Karpas-422 (cell line): ENCODE measurements around the gene PAPOLG. TPM values are rescaled to one million over a fixed set of nuclear protein-coding genes. Genes with fewer than 3 reads are reported as not detected.
"Not testable (repeated sequence)": the region's sequence is repeated elsewhere in the genome, so short reads cannot be mapped to it uniquely, and the experiment has no call there.

Source experiments
- DNase-seq: peaks from one replicate; pipeline ENCODE4 v3.0.0-alpha.2; 2015
- H2AFZ ChIP-seq: fragments of 200-600 bp; sonication (generic); 2 replicates; pipeline ENCODE4 v1.6.1; 2014; ENCODE audit warnings: antibody characterized with exemption, low read length, mixed read lengths
- H3K27ac ChIP-seq: fragments of 200-600 bp; sonication (generic); 2 replicates; pipeline ENCODE4 v1.5.1; 2014; ENCODE audit warnings: mild to moderate bottlenecking, low read length, moderate library complexity
- H3K27me3 ChIP-seq: fragments of 200-600 bp; sonication (generic); 2 replicates; pipeline ENCODE4 v1.6.1; 2014; ENCODE audit warnings: low read length, mixed read lengths
- H3K36me3 ChIP-seq: fragments of 200-600 bp; sonication (generic); 2 replicates; pipeline ENCODE4 v1.6.1; 2014; ENCODE audit warnings: low read length, mixed read lengths; ENCODE audit not compliant: insufficient read depth
- H3K4me1 ChIP-seq: fragments of 200-600 bp; sonication (generic); 2 replicates; pipeline ENCODE4 v1.6.1; 2014; ENCODE audit warnings: mild to moderate bottlenecking, low read length, mixed read lengths
- H3K4me2 ChIP-seq: fragments of 200-600 bp; sonication (generic); 2 replicates; pipeline ENCODE4 v1.6.1; 2014; ENCODE audit warnings: low read length, low read depth, mild to moderate bottlenecking; ENCODE audit not compliant: poor library complexity, severe bottlenecking
- H3K4me3 ChIP-seq: fragments of 200-600 bp; sonication (generic); 2 replicates; pipeline ENCODE4 v1.5.1; 2014; ENCODE audit warnings: mild to moderate bottlenecking, antibody characterized with exemption, low read length, mixed read lengths
- H3K79me2 ChIP-seq: fragments of 200-600 bp; sonication (generic); 2 replicates; pipeline ENCODE4 v1.6.1; 2014; ENCODE audit warnings: mild to moderate bottlenecking, low read length, mixed read lengths
- H3K9ac ChIP-seq: fragments of 200-600 bp; sonication (generic); 2 replicates; pipeline ENCODE4 v1.6.0; 2014; ENCODE audit warnings: low read length
- H3K9me2 ChIP-seq: fragments of 200-600 bp; sonication (generic), shearing (Covaris generic); replicated peaks from 2 replicates; pipeline ENCODE4 v1.6.0; 2014; ENCODE audit warnings: mild to moderate bottlenecking, low read length, moderate library complexity; ENCODE audit not compliant: insufficient read depth
- H3K9me3 ChIP-seq: fragments of 300-700, 200-600 bp; sonication (generic); 2 replicates; pipeline ENCODE4 v1.6.1; 2014; ENCODE audit warnings: low read length, mixed read lengths
- H4K20me1 ChIP-seq: fragments of 200-600 bp; sonication (generic); 2 replicates; pipeline ENCODE4 v1.6.1; 2014; ENCODE audit warnings: mild to moderate bottlenecking, antibody characterized with exemption, low read length, low read depth; ENCODE audit not compliant: insufficient read depth
- total RNA-seq: library from RNA; depleted of rRNA; stranded (reverse); fragments of >200 nt; shearing (Covaris generic); gene quantifications from 2 replicates; pipeline ENCODE4 v1.2.3, GENCODE V29; 2014; ENCODE audit warnings: low replicate concordance

Gene PAPOLG
- total RNA-seq, 1 experiment from 2014 or later, result 41.3 TPM

DNA sequence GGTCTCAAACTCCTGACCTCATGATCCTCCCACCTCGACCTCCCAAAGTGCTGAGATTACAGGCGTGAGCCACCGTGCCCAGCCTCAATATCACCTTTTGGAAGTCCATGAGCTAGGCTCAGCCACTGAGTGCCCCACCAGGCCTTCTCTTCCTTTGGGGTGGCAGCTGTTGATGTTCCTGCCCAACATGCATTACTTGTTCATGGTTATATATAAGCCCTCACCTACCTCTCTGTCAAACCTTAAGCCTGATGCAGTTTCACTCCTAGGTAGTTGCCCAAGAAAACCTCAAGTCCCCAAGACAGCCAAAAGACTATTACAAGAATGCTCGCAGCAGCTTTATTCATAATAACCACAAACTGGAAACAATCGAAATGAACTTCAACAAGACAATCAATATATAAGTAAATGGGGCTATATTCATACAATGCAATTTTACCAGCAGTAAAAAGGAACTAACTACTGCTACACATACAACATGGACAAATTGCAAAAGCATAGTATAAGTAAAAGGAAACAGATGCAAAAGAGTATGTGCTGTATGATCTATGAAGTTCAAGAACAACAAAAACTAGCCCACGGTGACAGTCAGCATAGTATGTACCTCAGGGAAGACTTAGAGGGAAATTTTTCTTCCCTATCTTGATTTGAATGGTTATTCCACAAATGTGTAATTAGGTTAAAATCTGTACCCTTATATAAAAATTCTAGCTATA lies 65.7 kb downstream of the PAPOLG start:
- no peaks in the 10 kb centered on the region for H3K36me3 ChIP-seq
- H3K4me3 ChIP-seq, result no peak overlapping the region
- DNase-seq, result no peak
- no peaks in the 10 kb centered on the region for H3K4me1 ChIP-seq
- no peaks in the 10 kb centered on the region for H3K9me3 ChIP-seq
- no peak overlapping the region for H2AFZ ChIP-seq
- H3K9me2 ChIP-seq, result no peaks in the 10 kb centered on the region
- no peak overlapping the region for H3K27ac ChIP-seq
- no peaks in the 10 kb centered on the region for H3K27me3 ChIP-seq
- no peaks in the 10 kb centered on the region for H3K79me2 ChIP-seq
- no peaks in the 10 kb centered on the region for H4K20me1 ChIP-seq
- no peak overlapping the region for H3K9ac ChIP-seq
- H3K4me2 ChIP-seq, result no peak overlapping the region

DNA sequence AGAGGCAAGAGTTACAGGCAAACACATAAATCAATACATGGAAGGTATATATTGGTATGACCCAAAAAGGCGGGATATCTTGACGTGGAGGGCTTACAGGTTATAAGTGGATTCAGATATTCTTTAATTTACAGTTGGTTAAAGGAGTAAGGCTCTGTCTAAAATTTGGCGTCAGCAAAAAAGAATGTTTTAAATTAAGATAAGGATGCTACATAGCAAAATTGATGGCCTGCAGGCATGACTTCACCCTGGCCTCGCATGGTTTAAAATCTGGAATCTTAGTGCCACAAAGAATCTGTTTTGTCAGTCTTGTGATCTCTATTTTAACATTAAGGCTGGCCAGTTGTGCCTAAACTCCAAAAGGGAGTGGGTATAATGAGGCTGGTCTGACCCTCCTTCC lies 66.9 kb downstream of the PAPOLG start:
- no peaks in the 10 kb centered on the region for H3K27me3 ChIP-seq
- no peak overlapping the region for H3K9ac ChIP-seq
- H3K9me2 ChIP-seq, result no peaks in the 10 kb centered on the region
- no peaks in the 10 kb centered on the region for H3K4me1 ChIP-seq
- H3K27ac ChIP-seq, result no peak overlapping the region
- no peak for DNase-seq
- no peaks in the 10 kb centered on the region for H3K36me3 ChIP-seq
- H3K9me3 ChIP-seq, result no peaks in the 10 kb centered on the region
- no peaks in the 10 kb centered on the region for H3K79me2 ChIP-seq
- H3K4me2 ChIP-seq, result no peak overlapping the region
- H4K20me1 ChIP-seq, result no peaks in the 10 kb centered on the region
- H2AFZ ChIP-seq, result no peak overlapping the region
- H3K4me3 ChIP-seq, result no peak overlapping the region

DNA sequence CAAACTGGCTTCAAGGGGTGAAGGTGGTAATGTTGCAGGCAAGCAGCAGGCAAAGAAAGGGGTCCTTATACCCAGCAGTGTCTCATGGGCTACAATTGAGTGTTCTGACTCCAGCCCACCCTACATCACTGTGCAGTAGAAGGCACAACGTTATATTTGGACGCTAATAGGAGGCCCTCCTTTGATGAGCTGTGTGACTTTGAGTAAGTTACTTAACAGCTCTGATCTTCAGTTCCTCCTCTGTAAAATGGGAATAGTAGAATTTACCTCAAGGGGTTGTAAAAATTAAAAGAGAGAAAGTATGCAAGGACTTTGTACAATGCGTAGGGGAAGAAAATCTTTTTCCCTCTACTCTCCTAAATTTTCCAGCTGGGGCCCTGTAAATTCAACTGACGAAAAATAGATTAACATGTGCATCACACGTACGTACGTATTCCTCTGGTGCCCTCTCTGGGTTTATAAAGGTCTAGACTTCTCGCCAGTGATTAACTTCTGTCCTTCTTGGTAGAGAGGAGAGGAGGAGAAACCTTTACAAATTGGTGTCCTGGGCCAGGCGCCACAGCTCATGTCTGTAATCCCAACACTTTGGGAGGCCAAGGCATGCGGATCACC lies 67.7 kb downstream of the PAPOLG start:
- H3K27ac ChIP-seq, result no peak overlapping the region
- H2AFZ ChIP-seq, result no peak overlapping the region
- DNase-seq, result no peak
- no peaks in the 10 kb centered on the region for H3K9me3 ChIP-seq
- no peaks in the 10 kb centered on the region for H3K9me2 ChIP-seq
- H3K4me1 ChIP-seq, result no peaks in the 10 kb centered on the region
- H3K9ac ChIP-seq, result no peak overlapping the region
- H3K36me3 ChIP-seq, result no peaks in the 10 kb centered on the region
- H3K79me2 ChIP-seq, result no peaks in the 10 kb centered on the region
- H4K20me1 ChIP-seq, result no peaks in the 10 kb centered on the region
- H3K4me2 ChIP-seq, result no peak overlapping the region
- no peaks in the 10 kb centered on the region for H3K27me3 ChIP-seq
- H3K4me3 ChIP-seq, result no peak overlapping the region

DNA sequence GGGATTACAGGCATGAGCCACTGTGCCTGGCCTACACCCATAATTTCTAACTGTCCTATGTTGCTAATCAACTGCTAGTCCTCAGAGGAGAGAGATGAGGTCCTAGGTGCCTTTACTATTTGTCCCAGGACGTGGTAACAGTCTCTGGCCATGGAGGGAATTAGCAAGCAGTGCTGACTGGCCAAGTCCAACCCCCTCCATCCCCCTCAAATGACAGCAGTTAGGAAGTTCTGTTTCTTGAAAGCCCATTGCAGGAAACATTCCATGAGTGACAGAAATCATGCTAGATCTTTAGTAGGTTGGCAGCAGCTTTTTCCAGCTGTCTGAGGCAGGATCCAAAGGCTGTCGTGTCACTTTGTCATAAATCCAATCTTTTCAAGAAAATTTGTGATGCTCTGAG lies 69.6 kb downstream of the PAPOLG start:
- no peaks in the 10 kb centered on the region for H3K79me2 ChIP-seq
- no peaks in the 10 kb centered on the region for H4K20me1 ChIP-seq
- no peaks in the 10 kb centered on the region for H3K9me3 ChIP-seq
- H2AFZ ChIP-seq, result no peak overlapping the region
- no peaks in the 10 kb centered on the region for H3K36me3 ChIP-seq
- H3K9ac ChIP-seq, result no peak overlapping the region
- no peak overlapping the region for H3K4me2 ChIP-seq
- DNase-seq, result no peak
- no peak overlapping the region for H3K27ac ChIP-seq
- no peaks in the 10 kb centered on the region for H3K27me3 ChIP-seq
- H3K4me1 ChIP-seq, result peaks cover 8% of the 10 kb centered on the region
- H3K9me2 ChIP-seq, result no peaks in the 10 kb centered on the region
- no peak overlapping the region for H3K4me3 ChIP-seq

DNA sequence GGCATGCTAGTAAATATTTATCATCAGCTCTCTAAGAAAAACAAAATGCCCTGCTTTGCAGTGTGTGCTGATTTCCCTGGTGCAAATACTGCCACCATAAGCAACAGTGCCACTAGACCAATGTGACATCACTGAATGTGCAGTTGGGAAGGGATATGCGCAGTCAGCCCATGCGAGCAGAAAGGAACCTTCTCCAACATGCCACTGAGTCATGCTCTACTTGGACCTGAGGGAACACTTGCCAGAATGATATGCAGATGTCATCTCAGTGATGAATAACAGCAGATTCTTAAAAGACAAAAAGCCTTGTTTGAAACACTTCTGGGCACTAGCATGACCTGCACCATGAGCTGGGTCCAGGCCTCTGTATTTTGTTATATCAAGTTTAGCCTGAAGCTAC lies 70.0 kb downstream of the PAPOLG start:
- Histone ChIP-seq H3K4me2 (no peak overlapping the region), H4K20me1 (no peaks in the 10 kb centered on the region), H3K9me3 (no peaks in the 10 kb centered on the region), H3K27me3 (no peaks in the 10 kb centered on the region), H3K36me3 (no peaks in the 10 kb centered on the region), H3K27ac (no peak overlapping the region), H2AFZ (no peak overlapping the region), H3K9me2 (no peaks in the 10 kb centered on the region), H3K9ac (no peak overlapping the region), H3K4me1 (peaks cover 8% of the 10 kb centered on the region), H3K79me2 (no peaks in the 10 kb centered on the region), H3K4me3 (no peak overlapping the region)
- no peak for DNase-seq

DNA sequence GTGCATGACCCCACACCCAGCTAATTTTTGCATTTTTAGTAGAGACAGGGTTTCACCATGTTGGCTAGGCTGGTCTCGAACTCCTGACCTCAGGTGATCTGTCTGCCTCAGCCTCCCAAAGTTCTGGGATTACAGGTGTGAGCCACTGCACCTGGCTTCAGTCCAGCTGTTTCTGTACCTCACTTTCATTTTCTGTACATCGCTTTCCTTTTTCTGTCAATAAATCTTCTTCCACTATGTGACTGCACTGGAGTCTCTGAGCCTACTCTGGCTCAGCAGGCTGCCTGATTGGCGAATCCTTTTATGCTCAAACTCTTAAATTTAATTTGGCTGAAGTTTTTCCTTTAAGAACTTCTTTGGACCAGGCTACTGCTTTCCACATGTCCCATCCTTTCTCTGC lies 70.8 kb downstream of the PAPOLG start:
- H3K79me2 ChIP-seq, H2AFZ ChIP-seq, H3K27ac ChIP-seq, DNase-seq, H3K4me2 ChIP-seq, H3K4me1 ChIP-seq, H3K27me3 ChIP-seq, H3K36me3 ChIP-seq, H3K9ac ChIP-seq, H4K20me1 ChIP-seq, H3K9me2 ChIP-seq, H3K9me3 ChIP-seq, H3K4me3 ChIP-seq: not testable (repeated sequence)

DNA sequence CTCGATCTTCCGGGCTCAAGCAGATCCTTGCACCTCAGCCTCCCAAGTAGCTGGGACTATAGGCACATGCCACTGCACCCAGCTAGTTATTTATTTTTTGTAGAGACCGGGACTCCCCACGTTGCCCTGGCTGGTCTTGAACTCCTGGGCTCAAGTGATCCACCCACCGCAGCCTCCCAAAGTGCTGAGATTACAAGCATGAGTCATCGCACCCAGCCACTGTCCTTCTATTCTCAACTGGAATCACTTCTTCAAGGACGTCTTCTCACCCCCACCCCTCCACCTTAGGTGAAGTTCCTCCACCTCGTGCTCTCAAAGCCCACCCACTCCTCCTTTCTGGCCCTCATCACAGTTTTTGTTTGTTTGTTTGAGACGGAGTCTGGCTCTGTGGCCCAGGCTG lies 71.3 kb downstream of the PAPOLG start:
- no peak overlapping the region for H3K9ac ChIP-seq
- H3K36me3 ChIP-seq, result no peaks in the 10 kb centered on the region
- H3K27ac ChIP-seq, result no peak overlapping the region
- no peak for DNase-seq
- H2AFZ ChIP-seq, result no peak overlapping the region
- H3K9me2 ChIP-seq, result no peaks in the 10 kb centered on the region
- peaks cover 8% of the 10 kb centered on the region for H3K4me1 ChIP-seq
- no peaks in the 10 kb centered on the region for H4K20me1 ChIP-seq
- no peak overlapping the region for H3K4me2 ChIP-seq
- no peaks in the 10 kb centered on the region for H3K79me2 ChIP-seq
- H3K9me3 ChIP-seq, result no peaks in the 10 kb centered on the region
- H3K27me3 ChIP-seq, result no peaks in the 10 kb centered on the region
- no peak overlapping the region for H3K4me3 ChIP-seq

DNA sequence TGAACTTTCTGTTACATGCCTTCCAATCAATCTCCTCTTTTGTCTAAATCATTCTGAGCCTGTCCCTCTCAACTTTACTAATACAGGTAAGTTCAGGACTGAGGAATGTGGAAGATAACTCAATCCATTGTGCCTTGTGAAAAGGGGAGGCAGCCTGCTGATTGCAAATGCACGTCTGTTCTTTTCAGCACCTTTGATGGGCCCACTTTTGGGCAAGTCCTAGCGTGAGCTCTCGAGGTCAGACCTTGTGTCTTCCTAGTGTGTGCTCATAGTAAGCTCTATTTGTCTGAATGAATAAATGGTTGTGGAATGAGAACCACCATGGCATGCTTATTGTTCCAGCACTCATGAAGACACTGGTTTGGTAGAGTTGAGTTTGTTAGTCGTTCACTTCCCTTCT lies 74.9 kb downstream of the PAPOLG start:
- H3K9me2 ChIP-seq, result no peaks in the 10 kb centered on the region
- H3K9ac ChIP-seq, result no peak overlapping the region
- H3K4me1 ChIP-seq, result peaks cover 8% of the 10 kb centered on the region

More for the DNA sequence above, 74.9 kb downstream of the PAPOLG start:
- no peak for DNase-seq
- no peak overlapping the region for H3K4me2 ChIP-seq
- H3K9me3 ChIP-seq, result no peaks in the 10 kb centered on the region
- H3K36me3 ChIP-seq, result no peaks in the 10 kb centered on the region
- no peak overlapping the region for H2AFZ ChIP-seq
- H3K27me3 ChIP-seq, result no peaks in the 10 kb centered on the region
- no peak overlapping the region for H3K4me3 ChIP-seq
- H3K79me2 ChIP-seq, result no peaks in the 10 kb centered on the region
- no peaks in the 10 kb centered on the region for H4K20me1 ChIP-seq
- no peak overlapping the region for H3K27ac ChIP-seq
